LNCaP clone FGC (cell line): ENCODE measurements around the gene INTS14.
"Not testable (repeated sequence)": the region's sequence is repeated elsewhere in the genome, so short reads cannot be mapped to it uniquely, and the experiment has no call there.

Source experiments
- DNase-seq: peaks from one replicate; pipeline ENCODE4 v3.0.0-alpha.2; 2011; ENCODE audit warnings: low read depth
- H3K4me3 ChIP-seq: 2 replicates; pipeline ENCODE4 v1.5.1; 2011; ENCODE audit warnings: mild to moderate bottlenecking, low read depth, low read length, control low read depth
- TF ChIP-seq, protein P1 (sequence below): IDR thresholded peaks from 2 replicates; pipeline ENCODE4 v1.5.1; 2012; ENCODE audit warnings: mild to moderate bottlenecking; ENCODE audit not compliant: control insufficient read depth, insufficient read depth; ENCODE audit errors: extremely low read depth

INTS14 gene

DNA sequence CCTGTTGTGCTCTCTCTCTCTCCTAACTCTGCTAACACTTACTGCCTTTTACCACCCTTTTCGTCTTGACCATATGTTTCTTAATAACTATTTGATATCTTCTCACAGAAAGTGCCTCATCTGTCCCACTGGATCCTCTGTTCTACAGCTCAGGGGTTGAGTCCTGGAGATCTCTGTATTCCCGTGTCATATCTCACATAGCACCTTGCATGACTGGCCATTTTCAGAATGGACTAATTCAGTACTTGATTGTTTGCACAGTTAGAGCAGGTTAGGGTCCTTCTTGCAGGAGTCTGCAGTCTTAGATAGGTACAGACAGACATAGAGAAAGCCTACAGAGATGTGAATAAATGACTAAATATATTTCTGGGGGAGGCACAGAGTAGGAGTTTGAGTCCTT is 59.7 kb downstream of the INTS14 start:
- DNase-seq = no peak
- no peak overlapping the region for H3K4me3 ChIP-seq
- TF ChIP-seq, protein P1, sequence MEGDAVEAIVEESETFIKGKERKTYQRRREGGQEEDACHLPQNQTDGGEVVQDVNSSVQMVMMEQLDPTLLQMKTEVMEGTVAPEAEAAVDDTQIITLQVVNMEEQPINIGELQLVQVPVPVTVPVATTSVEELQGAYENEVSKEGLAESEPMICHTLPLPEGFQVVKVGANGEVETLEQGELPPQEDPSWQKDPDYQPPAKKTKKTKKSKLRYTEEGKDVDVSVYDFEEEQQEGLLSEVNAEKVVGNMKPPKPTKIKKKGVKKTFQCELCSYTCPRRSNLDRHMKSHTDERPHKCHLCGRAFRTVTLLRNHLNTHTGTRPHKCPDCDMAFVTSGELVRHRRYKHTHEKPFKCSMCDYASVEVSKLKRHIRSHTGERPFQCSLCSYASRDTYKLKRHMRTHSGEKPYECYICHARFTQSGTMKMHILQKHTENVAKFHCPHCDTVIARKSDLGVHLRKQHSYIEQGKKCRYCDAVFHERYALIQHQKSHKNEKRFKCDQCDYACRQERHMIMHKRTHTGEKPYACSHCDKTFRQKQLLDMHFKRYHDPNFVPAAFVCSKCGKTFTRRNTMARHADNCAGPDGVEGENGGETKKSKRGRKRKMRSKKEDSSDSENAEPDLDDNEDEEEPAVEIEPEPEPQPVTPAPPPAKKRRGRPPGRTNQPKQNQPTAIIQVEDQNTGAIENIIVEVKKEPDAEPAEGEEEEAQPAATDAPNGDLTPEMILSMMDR = no peak

DNA sequence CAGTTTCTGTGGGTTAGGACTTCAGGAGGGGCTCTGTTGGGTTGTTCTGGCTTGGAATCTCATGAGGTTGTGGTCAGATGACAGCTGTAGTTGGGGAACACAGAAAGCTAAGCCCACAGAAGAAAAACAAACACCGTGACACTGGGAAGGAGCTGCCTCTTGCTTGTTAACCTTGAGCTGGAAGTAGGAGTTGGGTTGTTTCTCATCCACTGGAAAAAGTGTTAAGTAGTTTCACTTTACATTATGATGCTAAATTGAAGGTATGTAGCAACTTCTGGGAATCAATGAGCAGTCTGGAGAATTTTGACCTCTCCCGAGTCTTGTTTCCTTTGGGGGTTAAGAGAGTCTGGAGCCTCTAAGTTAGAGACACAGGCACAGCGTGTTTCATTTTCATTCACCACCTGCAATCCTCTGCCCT is 60.2 kb downstream of the INTS14 start:
- H3K4me3 ChIP-seq = no peak overlapping the region
- TF ChIP-seq, protein P1 = no peak
- DNase-seq = no peak

DNA sequence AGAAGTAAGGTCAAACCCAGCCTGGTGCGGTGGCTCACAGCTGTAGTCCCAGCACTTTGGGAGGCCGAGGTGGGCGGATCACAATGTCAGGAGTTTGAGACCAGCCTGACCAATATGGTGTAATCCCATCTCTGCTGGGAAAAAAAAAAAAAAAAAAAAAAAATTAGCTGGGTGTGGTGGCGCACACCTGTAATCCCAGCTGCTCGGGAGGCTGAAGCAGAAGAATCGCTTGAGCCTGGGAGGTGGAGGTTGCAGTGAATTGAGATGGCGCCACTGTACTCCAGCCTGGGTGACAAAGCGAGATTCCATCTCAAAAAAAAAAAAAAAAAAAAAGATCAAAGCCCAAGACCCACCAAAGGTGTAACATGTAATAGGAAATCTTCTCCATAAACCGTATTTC is 61.6 kb downstream of the INTS14 start:
- H3K4me3 ChIP-seq, DNase-seq: not testable (repeated sequence)

DNA sequence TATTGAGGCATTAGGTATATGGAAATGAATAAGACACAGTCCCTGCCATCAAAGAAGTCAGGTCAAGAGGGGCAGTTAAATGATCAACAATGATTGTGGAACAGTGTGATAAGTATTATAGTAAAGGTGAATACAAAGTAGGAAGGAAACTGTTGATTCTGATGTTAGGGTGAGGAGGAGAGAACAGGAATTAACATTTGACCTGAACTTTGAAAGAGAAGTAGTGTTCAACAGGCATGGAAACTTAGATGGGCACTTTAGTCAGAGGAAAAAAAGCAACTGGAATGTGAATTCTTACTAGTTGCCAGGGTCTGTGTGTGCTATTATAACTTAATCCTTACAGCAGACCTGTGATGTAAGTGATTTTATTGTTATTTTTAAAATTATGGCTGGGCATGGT is 63.1 kb downstream of the INTS14 start:
- no peak for DNase-seq
- no peak overlapping the region for H3K4me3 ChIP-seq
- TF ChIP-seq, protein P1 = no peak

DNA sequence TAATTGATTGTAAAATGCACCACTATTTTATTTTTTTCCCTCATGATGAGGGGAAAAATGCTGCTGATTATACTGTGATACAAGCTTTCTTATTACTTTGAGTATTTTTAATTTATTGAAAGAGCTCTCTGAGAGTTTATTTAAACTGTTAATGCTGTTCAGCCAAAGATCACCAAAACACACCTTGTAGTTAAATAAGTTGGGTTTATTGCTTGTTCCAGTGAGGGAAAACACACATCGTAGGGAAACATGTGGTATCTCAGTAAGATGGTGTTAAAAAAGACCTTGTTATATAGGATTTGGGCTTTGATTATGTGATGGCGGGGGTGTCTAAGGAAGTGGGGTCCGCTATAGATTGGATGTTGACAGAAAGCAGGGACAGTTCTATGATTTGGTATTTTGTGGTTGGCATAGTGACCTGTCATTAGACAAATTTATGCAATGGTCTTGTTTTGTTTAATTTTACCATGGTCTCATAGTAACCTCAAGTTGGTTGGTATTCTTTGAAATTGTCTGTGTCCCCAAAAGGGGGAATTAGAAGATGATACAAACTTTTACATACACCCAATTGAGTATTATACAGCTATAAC is 69.6 kb downstream of the INTS14 start:
- no peak overlapping the region for H3K4me3 ChIP-seq
- no peak for DNase-seq
- TF ChIP-seq, protein P1 = no peak

DNA sequence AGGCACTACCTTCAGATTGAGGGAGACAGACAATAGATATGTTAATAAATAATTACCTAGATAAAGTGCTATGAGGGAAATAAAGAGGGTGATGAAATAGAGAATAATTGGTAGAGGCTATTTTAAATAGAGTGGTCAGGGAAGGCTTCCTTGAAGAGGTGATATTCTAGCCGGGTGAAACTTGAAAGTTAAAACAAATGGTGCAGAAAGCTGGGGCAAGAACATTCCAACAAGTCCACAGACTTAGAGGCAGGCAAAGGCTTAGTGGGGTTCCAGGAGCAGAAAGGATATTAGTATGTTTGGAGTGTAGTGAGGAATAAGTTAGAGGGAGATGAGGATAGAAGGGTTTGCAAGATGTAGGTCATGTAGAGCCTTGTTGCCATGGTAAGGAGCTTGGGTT is 70.6 kb downstream of the INTS14 start:
- no peak for DNase-seq

DNA sequence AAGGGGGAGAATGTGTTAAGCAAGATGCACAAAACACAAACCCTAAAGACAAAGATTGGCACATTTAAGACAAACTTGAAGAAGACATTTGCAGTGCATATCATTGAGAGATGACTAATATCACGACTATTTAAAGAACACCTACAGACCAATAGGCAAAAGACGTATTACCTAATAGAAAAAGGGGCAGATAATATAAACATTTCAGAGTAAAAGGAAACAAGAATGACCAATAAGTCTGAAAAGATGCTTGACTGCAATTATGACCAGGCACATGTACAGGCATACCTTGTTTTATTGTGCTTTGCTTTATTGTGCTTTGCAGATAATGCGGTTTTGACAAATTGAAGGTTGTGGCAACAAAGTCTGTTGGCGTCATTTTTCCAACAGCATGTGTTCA is 75.7 kb downstream of the INTS14 start:
- DNase-seq = no peak
- TF ChIP-seq, protein P1 = no peak
- H3K4me3 ChIP-seq = peak overlapping the region; percentile 50; the same call in 1 of the 2 replicates

More for the DNA sequence above, 70.6 kb downstream of the INTS14 start:
- TF ChIP-seq, protein P1 = no peak
- H3K4me3 ChIP-seq = no peak overlapping the region
